DOHH2 (cell line): ENCODE results near the gene TPSAB1.

ENCODE experiments used
- H3F3A ChIP-seq: fragments of 200-600 bp; sonication (generic), shearing (Covaris generic); 2 replicates; pipeline ENCODE4 v1.6.0; 2016; ENCODE audit warnings: antibody characterized with exemption, mild to moderate bottlenecking; ENCODE audit not compliant: control insufficient read depth, insufficient read depth
- H3K27ac ChIP-seq: fragments of 200-600 bp; sonication (generic); 2 replicates; pipeline ENCODE4 v1.5.1; 2014; ENCODE audit warnings: low read depth, mild to moderate bottlenecking, low read length, moderate library complexity
- H3K27me3 ChIP-seq: fragments of 200-600 bp; sonication (generic); 2 replicates; pipeline ENCODE4 v1.6.1; 2014; ENCODE audit warnings: mild to moderate bottlenecking, low read length, mixed read lengths; ENCODE audit not compliant: control insufficient read depth
- H3K36me3 ChIP-seq: fragments of 200-600 bp; sonication (generic); 2 replicates; pipeline ENCODE4 v1.6.1; 2014; ENCODE audit warnings: mild to moderate bottlenecking, low read length, moderate library complexity, mixed read lengths; ENCODE audit not compliant: control insufficient read depth
- H3K4me1 ChIP-seq: fragments of 200-600 bp; sonication (generic); 2 replicates; pipeline ENCODE4 v1.6.1; 2014; ENCODE audit warnings: mild to moderate bottlenecking, low read length, mixed read lengths; ENCODE audit not compliant: control insufficient read depth
- H3K4me2 ChIP-seq: fragments of 200-600 bp; sonication (generic); 2 replicates; pipeline ENCODE4 v1.6.0; 2014; ENCODE audit warnings: mild to moderate bottlenecking, low read length, moderate library complexity
- H3K4me3 ChIP-seq: fragments of 200-600 bp; sonication (generic); 2 replicates; pipeline ENCODE4 v1.5.1; 2014; ENCODE audit warnings: mild to moderate bottlenecking, low read length, mixed read lengths
- H3K79me2 ChIP-seq: fragments of 200-600 bp; sonication (generic); 2 replicates; pipeline ENCODE4 v1.6.1; 2014; ENCODE audit warnings: mild to moderate bottlenecking, low read length, mixed read lengths; ENCODE audit not compliant: control insufficient read depth
- H3K9me2 ChIP-seq: fragments of 200-600 bp; sonication (generic); replicated peaks from 2 replicates; pipeline ENCODE4 v1.6.1; 2014; ENCODE audit warnings: mild to moderate bottlenecking, low read length, mixed read lengths; ENCODE audit not compliant: control insufficient read depth
- H3K9me3 ChIP-seq: fragments of 200-600 bp; sonication (generic); 2 replicates; pipeline ENCODE4 v1.6.1; 2014; ENCODE audit warnings: antibody characterized with exemption, low read length, mixed read lengths; ENCODE audit not compliant: control insufficient read depth, insufficient read depth
- H4K20me1 ChIP-seq: fragments of 200-600 bp; sonication (generic); 2 replicates; pipeline ENCODE4 v1.6.0; 2014; ENCODE audit warnings: low read depth, mild to moderate bottlenecking, antibody characterized with exemption, low read length, moderate library complexity; ENCODE audit not compliant: control insufficient read depth, insufficient read depth
- EZH2phosphoT487 ChIP-seq: fragments of 200-600 bp; sonication (generic); IDR thresholded peaks from 2 replicates; pipeline ENCODE4 v1.6.1; 2017; ENCODE audit warnings: borderline replicate concordance, mild to moderate bottlenecking, antibody characterized with exemption, low read length, moderate library complexity, mixed read lengths
- TF ChIP-seq, protein P1 (sequence below): fragments of 200-600 bp; sonication (generic); IDR thresholded peaks from one replicate; pipeline ENCODE4 v1.5.1; 2014; ENCODE audit warnings: antibody characterized with exemption, mild to moderate bottlenecking, low read depth, low read length; ENCODE audit not compliant: poor library complexity, severe bottlenecking

TPSAB1 gene

DNA sequence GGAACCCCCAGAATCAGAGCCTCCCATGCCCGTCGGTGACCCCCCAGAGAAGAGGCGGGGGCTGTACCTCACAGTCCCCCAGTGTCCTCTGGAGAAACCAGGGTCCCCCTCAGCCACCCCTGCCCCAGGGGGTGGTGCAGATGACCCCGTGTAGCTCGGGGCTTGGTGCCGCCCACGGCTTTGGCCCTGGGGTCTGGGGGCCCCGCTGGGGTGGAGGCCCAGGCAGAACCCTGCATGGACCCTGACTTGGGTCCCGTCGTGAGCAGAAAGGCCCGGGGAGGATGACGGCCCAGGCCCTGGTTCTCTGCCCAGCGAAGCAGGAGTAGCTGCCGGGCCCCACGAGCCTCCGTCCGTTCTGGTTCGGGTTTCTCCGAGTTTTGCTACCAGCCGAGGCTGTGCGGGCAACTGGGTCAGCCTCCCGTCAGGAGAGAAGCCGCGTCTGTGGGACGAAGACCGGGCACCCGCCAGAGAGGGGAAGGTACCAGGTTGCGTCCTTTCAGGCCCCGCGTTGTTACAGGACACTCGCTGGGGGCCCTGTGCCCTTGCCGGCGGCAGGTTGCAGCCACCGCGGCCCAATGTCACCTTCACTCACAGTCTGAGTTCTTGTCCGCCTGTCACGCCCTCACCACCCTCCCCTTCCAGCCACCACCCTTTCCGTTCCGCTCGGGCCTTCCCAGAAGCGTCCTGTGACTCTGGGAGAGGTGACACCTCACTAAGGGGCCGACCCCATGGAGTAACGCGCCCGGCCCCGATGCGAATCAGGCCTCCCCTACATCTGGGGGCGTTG is 19.5 kb upstream of the TPSAB1 start:
- H3K27ac ChIP-seq, result no peak overlapping the region
- H3K4me1 ChIP-seq, result no peaks in the 10 kb centered on the region
- no peaks in the 10 kb centered on the region for H4K20me1 ChIP-seq
- H3K4me2 ChIP-seq, result no peak overlapping the region
- H3K9me2 ChIP-seq, result no peaks in the 10 kb centered on the region
- no peaks in the 10 kb centered on the region for H3K27me3 ChIP-seq
- no peaks in the 10 kb centered on the region for H3K9me3 ChIP-seq
- H3K36me3 ChIP-seq, result no peaks in the 10 kb centered on the region
- no peaks in the 10 kb centered on the region for H3F3A ChIP-seq
- H3K79me2 ChIP-seq, result no peaks in the 10 kb centered on the region
- TF ChIP-seq EZH2phosphoT487, result no peak
- TF ChIP-seq, protein P1, sequence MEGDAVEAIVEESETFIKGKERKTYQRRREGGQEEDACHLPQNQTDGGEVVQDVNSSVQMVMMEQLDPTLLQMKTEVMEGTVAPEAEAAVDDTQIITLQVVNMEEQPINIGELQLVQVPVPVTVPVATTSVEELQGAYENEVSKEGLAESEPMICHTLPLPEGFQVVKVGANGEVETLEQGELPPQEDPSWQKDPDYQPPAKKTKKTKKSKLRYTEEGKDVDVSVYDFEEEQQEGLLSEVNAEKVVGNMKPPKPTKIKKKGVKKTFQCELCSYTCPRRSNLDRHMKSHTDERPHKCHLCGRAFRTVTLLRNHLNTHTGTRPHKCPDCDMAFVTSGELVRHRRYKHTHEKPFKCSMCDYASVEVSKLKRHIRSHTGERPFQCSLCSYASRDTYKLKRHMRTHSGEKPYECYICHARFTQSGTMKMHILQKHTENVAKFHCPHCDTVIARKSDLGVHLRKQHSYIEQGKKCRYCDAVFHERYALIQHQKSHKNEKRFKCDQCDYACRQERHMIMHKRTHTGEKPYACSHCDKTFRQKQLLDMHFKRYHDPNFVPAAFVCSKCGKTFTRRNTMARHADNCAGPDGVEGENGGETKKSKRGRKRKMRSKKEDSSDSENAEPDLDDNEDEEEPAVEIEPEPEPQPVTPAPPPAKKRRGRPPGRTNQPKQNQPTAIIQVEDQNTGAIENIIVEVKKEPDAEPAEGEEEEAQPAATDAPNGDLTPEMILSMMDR, result no peak
- H3K4me3 ChIP-seq, result no peak overlapping the region

DNA sequence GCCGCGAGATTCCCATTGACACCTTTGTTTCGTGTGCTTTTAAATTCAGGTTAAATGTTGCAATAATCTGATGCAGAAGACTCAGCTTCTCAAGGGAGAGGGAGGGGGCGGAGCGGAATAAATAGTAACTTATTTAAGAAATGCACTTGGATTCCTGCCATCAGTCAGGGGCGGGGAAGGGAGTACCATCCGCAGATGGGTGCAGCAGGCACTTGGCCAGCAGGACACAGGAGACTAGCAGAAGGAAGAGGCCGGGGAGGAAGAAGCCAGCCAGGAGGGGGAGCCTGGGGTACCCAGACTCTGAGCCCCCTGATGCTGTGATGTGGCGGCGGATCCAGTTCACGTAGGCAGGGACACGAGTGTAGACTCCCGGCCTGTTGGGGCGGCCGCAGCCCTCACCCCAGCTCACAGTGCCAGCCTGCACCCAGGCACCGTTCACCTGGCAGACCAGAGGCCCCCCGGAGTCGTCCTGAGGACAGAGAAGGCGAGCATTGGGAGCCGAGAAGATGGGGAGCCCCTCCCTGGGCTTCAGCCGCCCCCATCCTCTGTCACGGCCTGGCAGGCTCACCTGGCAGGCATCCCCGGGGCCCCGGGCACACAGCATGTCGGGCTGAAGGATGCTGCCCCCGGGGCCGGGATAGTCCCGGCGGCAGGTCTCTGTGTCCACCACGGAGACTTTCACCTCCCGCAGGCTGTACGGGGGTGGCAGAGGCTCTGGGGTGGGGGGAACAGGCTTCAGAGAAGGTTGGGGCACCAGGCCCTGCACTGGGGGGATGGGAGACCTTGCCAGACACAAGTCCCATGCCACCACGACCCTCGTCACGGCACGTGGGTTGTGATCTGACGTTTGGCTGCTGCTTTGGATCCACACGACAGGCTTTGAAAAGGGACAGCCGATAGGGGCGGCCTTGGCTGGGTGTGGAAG is 18.6 kb upstream of the TPSAB1 start:
- H3K4me2 ChIP-seq, result no peak overlapping the region
- TF ChIP-seq EZH2phosphoT487, result no peak
- TF ChIP-seq, protein P1, result no peak
- H3K9me3 ChIP-seq, result no peaks in the 10 kb centered on the region
- H3K4me1 ChIP-seq, result no peaks in the 10 kb centered on the region
- no peaks in the 10 kb centered on the region for H3F3A ChIP-seq
- H3K9me2 ChIP-seq, result no peaks in the 10 kb centered on the region
- H3K27me3 ChIP-seq, result no peaks in the 10 kb centered on the region
- H3K4me3 ChIP-seq, result no peak overlapping the region
- no peaks in the 10 kb centered on the region for H3K36me3 ChIP-seq
- no peak overlapping the region for H3K27ac ChIP-seq
- H4K20me1 ChIP-seq, result no peaks in the 10 kb centered on the region
- H3K79me2 ChIP-seq, result no peaks in the 10 kb centered on the region

DNA sequence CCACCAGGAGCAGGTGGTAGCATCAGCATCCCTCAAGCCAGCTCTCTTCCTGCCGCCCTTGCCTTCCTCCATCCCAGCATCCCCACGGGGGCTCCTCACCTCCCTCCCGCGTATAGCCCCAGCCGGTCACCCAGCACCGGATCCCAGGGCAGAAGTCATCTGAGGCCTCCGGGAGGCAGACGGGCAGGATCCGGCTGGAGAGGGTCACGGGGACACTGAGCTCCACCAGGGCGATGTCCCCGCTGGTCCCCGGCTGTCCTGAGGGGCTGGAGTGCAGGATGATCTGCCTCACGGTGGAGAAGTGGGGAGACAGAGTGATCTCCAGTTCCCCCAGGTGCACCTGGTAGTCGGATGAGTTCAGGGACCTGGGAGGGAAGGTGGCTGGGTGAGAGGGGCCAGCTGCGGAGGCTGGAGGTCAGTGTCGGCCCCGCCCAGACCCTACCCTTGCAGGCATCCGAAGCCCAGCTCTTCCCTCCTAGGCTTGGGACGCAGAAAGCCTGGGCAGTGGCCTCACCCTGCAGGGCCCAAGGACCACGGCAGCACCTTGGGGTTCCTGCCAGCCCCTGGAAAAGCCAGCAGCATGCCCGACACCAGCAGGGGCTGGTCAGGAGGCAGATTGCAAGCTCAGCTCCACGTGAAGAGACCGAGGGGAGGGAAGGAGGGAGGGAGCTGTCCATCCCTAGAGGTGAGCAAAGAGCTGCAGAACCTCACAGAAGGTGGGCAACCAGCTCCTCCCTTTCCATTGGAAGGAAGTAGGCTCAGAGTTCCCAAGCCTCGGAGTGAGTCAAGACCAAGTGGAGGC is 17.8 kb upstream of the TPSAB1 start:
- no peaks in the 10 kb centered on the region for H3K9me2 ChIP-seq
- H3K27ac ChIP-seq, result no peak overlapping the region
- H3F3A ChIP-seq, result no peaks in the 10 kb centered on the region
- no peaks in the 10 kb centered on the region for H3K4me1 ChIP-seq
- TF ChIP-seq, protein P1, result no peak
- TF ChIP-seq EZH2phosphoT487, result no peak
- H3K27me3 ChIP-seq, result no peaks in the 10 kb centered on the region
- H3K4me2 ChIP-seq, result no peak overlapping the region
- no peaks in the 10 kb centered on the region for H4K20me1 ChIP-seq
- no peaks in the 10 kb centered on the region for H3K79me2 ChIP-seq
- no peaks in the 10 kb centered on the region for H3K36me3 ChIP-seq
- no peaks in the 10 kb centered on the region for H3K9me3 ChIP-seq
- no peak overlapping the region for H3K4me3 ChIP-seq
